ENCODE data around the gene TCP11L2. TPM values are rescaled to one million over a fixed set of nuclear protein-coding genes. Genes with fewer than 3 reads are reported as not detected.
A peak's percentile ranks its signal among the peaks of the same experiment; 100 is the strongest.

Gene TCP11L2
- total and polyA plus RNA-seq, 2 of the 13 experiments (the other 11 are each of a cell fraction or from before 2014, with no cell fraction given), result 4.6 to 24.1 TPM

DNA sequence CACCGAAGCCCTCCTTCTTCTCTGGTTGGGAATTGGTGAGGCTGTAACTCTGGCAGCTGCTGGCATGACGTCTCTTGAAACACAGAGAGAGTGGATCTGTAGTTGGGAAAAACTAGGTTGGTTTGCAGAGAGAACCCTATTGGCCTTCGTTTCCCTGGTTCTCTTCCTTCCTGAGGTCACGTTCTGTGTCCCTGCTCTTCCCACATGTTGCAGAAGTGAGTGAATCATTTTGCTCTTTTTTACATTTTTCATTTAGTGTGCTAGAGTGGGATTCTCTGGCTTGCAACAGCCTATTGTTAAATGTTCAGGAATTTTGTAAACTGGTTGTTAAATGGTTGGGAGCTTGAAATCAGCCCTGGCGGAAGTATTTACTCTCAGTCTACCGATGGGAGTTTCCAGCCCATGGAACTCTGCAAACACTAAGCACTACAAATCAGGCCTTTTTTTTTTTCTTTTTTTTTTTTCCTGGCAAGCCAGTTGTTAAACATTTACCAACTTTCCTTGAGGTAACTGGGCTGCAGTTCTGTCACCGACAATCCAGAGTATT, 27.9 kb upstream of the TCP11L2 start:
- Histone ChIP-seq H2AFZ (ENCODE audit: low read length) (peak overlapping the region; percentile 69), H3K4me1 (ENCODE audit: insufficient read depth, low read length) (peaks cover 57% of the 10 kb centered on the region), H3K36me3 (replicated peaks in 1 of 2; ENCODE audit: control insufficient read depth in 1 of 2, insufficient read depth in 2 of 2, low read length in 2 of 2) (no peaks in the 10 kb centered on the region), H3K9ac (ENCODE audit: insufficient read depth, low read depth, low read length) (peak overlapping the region; percentile 45), H4K20me1 (ENCODE audit: insufficient read depth, low read length) (no peaks in the 10 kb centered on the region), H3K4me3 (replicated peaks in 1 of 3; ENCODE audit: insufficient read depth in 1 of 3, low read depth in 2 of 3, low read length in 3 of 3) (peak overlapping the region; percentile 0 to 42 (median 19); a peak in 5 of 6 replicates), H3K4me2 (ENCODE audit: low read depth, low read length) (peak overlapping the region; percentile 76), H3K27ac (ENCODE audit: extremely low read length, insufficient read depth, low read length) (peak overlapping the region; percentile 83), H3K27me3 (ENCODE audit: control insufficient read depth in 1 of 2, insufficient read depth in 2 of 2, low read length in 2 of 2) (peaks cover 2 to 18% of the 10 kb centered on the region in 2 experiments; a peak in 3 of 5 replicates), H3K79me2 (ENCODE audit: insufficient read depth, low read length) (no peaks in the 10 kb centered on the region), H3K9me3 (ENCODE audit: low read length) (no peaks in the 10 kb centered on the region)
- ATAC-seq, result peak; percentile 92
- intact Hi-C loops (cut with micrococcal nuclease; ENCODE audit: unreplicated experiment) (no loop called here), in situ Hi-C loops (cut with HindIII; ENCODE audit: extremely low pct_ligation_motif_present, low pct_unique_long_range_greater_than_20kb) (no loop called here)
- ChIA-PET CTCF (ENCODE audit: low intra/inter-chr PET ratio, low total read pairs) (no interaction called here), POLR2A (interaction anchor here (0.9 to 1.7 kb wide), 7 partner anchors 10 to 1039 kb away, joined by 3 to 7 read pairs (median 3); partner anchors contain the start of genes APPL2, CKAP4 and POLR3B)
- DNase-seq (ENCODE audit: low spot score), result peak; percentile 87
- FAIRE-seq, result peak; percentile 87
- no TSS peak for BruUV-seq (replicated peaks)
- WGBS (ENCODE audit: low lambda C conversion rate), result 7% methylated on average over 7 of the region's 7 CpGs
- TF ChIP-seq SOX13 (IDR thresholded peaks at IDR 0.05), result no peak; the same call in 1 of the 2 replicates
- peak in 1 of 2 experiments; percentile 85; a peak in 2 of 4 replicates for TF ChIP-seq SOX13 (CRISPR knock-in tag; conservative IDR thresholded peaks at IDR 0.05 in 1 of 2, IDR thresholded peaks at IDR 0.05 in 1 of 2)
- TF ChIP-seq ZBTB7B (CRISPR knock-in tag; IDR thresholded peaks at IDR 0.05), result no peak
- TF ChIP-seq KDM6A (CRISPR knock-in tag; IDR thresholded peaks at IDR 0.05; ENCODE audit: low read depth), result no peak
- no peak for TF ChIP-seq ZNF768 (CRISPR knock-in tag; IDR thresholded peaks at IDR 0.05)
- TF ChIP-seq, protein P1, sequence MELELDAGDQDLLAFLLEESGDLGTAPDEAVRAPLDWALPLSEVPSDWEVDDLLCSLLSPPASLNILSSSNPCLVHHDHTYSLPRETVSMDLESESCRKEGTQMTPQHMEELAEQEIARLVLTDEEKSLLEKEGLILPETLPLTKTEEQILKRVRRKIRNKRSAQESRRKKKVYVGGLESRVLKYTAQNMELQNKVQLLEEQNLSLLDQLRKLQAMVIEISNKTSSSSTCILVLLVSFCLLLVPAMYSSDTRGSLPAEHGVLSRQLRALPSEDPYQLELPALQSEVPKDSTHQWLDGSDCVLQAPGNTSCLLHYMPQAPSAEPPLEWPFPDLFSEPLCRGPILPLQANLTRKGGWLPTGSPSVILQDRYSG (CRISPR knock-in tag; IDR thresholded peaks at IDR 0.05), result no peak
- no peak for TF ChIP-seq CCAR2 (optimal IDR thresholded peaks at IDR 0.05; ENCODE audit: low read depth, low read length)
- no peak for TF ChIP-seq ZNF766 (CRISPR knock-in tag; IDR thresholded peaks at IDR 0.05; ENCODE audit: borderline replicate concordance)
- TF ChIP-seq ZFP36L1 (CRISPR knock-in tag; IDR thresholded peaks at IDR 0.05), result no peak
- TF ChIP-seq PRPF4 (IDR thresholded peaks at IDR 0.05; ENCODE audit: low read depth, low read length, poor library complexity, severe bottlenecking), result no peak
- TF ChIP-seq HOXA5 (CRISPR knock-in tag; IDR thresholded peaks at IDR 0.05), result 0 out of 2 replicates have a peak, but pooled peaks have one; percentile 32
- no peak for TF ChIP-seq SRY (CRISPR knock-in tag; IDR thresholded peaks at IDR 0.05)
- TF ChIP-seq ZNF20 (CRISPR knock-in tag; IDR thresholded peaks at IDR 0.05), result 0 out of 2 replicates have a peak, but pooled peaks have one; percentile 54
- 0 out of 2 replicates have a peak, but pooled peaks have one; percentile 34 for TF ChIP-seq SP140L (CRISPR knock-in tag; IDR thresholded peaks at IDR 0.05; ENCODE audit: borderline replicate concordance)
- TF ChIP-seq THAP8 (CRISPR knock-in tag; IDR thresholded peaks at IDR 0.05; ENCODE audit: borderline replicate concordance), result peak; percentile 60; the same call in 1 of the 2 replicates
- TF ChIP-seq ZNF547 (CRISPR knock-in tag; IDR thresholded peaks at IDR 0.05), result no peak
- TF ChIP-seq NFKBIZ (CRISPR knock-in tag; IDR thresholded peaks at IDR 0.05), result no peak
- no peak for TF ChIP-seq USF2 (IDR thresholded peaks at IDR 0.05; ENCODE audit: low read depth, low read length)
- TF ChIP-seq USF2 (CRISPR knock-in tag; IDR thresholded peaks at IDR 0.05; ENCODE audit: borderline replicate concordance), result no peak
